GM23338 (cell line): ENCODE data around the gene L3MBTL4. TPM values are rescaled to one million over a fixed set of nuclear protein-coding genes. Genes with fewer than 3 reads are reported as not detected.

ENCODE experiments used
- ATAC-seq: fragments of 200-7000 bp; cut with Tn5 transposase; 3 replicates; pipeline ENCODE4 v1.9.1; 2020
- DNase-seq: peaks from one replicate; pipeline ENCODE4 v3.0.0-alpha.2; 2015; ENCODE audit warnings: low spot score
- H2AFZ ChIP-seq: fragments of 200-600 bp; sonication (generic); 2 replicates; pipeline ENCODE4 v1.8.0; 2016; ENCODE audit warnings: antibody characterized with exemption, mild to moderate bottlenecking, moderate library complexity
- H3F3A ChIP-seq: fragments of 200-600 bp; sonication (generic); replicated peaks from 2 replicates; pipeline ENCODE4 v1.8.0; 2017; ENCODE audit warnings: antibody characterized with exemption, mixed run types, low read depth
- H3K27ac ChIP-seq: fragments of 200-600 bp; sonication (generic); 2 replicates; pipeline ENCODE4 v1.6.1; 2016; ENCODE audit warnings: low read depth
- H3K27me3 ChIP-seq: fragments of 200-600 bp; sonication (generic); 2 replicates; pipeline ENCODE4 v1.8.0; 2016; ENCODE audit warnings: mild to moderate bottlenecking, mixed run types, moderate library complexity; ENCODE audit not compliant: insufficient read depth
- H3K36me3 ChIP-seq: fragments of 200-600 bp; sonication (generic); 2 replicates; pipeline ENCODE4 v1.8.0; 2016; ENCODE audit warnings: mild to moderate bottlenecking; ENCODE audit not compliant: insufficient read depth
- H3K4me1 ChIP-seq: fragments of 200-600 bp; sonication (generic); 2 replicates; pipeline ENCODE4 v1.8.0; 2016; ENCODE audit warnings: mild to moderate bottlenecking, moderate library complexity; ENCODE audit not compliant: insufficient read depth
- H3K4me2 ChIP-seq: fragments of 200-600 bp; sonication (generic); 2 replicates; pipeline ENCODE4 v1.7.1; 2017; ENCODE audit warnings: mixed run types
- H3K4me3 ChIP-seq: fragments of 200-600 bp; sonication (generic); 2 replicates; pipeline ENCODE4 v1.6.1; 2016; ENCODE audit warnings: mixed run types
- H3K79me2 ChIP-seq: fragments of 200-600 bp; sonication (generic); replicated peaks from 2 replicates; pipeline ENCODE4 v1.8.0; 2017; ENCODE audit warnings: mild to moderate bottlenecking; ENCODE audit not compliant: insufficient read depth
- H3K9me2 ChIP-seq: fragments of 200-600 bp; sonication (generic); 2 replicates; pipeline ENCODE4 v1.8.0; 2017; ENCODE audit not compliant: insufficient read depth
- H4K20me1 ChIP-seq: fragments of 200-600 bp; sonication (generic); replicated peaks from 2 replicates; pipeline ENCODE4 v1.8.0; 2017; ENCODE audit warnings: mild to moderate bottlenecking; ENCODE audit not compliant: insufficient read depth
- H3K27ac Mint-ChIP-seq: 2 replicates; pipeline ENCODE4 v1.8.0; 2020; ENCODE audit warnings: inconsistent platforms, mild to moderate bottlenecking, moderate library complexity, mixed read lengths
- H3K27me3 Mint-ChIP-seq: 3 replicates; pipeline ENCODE4 v1.8.0; 2022; ENCODE audit warnings: low read depth, mild to moderate bottlenecking, moderate library complexity, mixed read lengths, inconsistent platforms; ENCODE audit not compliant: insufficient read depth, poor library complexity
- H3K36me3 Mint-ChIP-seq: 3 replicates; pipeline ENCODE4 v1.8.0; 2021; ENCODE audit warnings: low read depth, mild to moderate bottlenecking, inconsistent platforms, moderate library complexity, mixed read lengths
- H3K4me1 Mint-ChIP-seq: 3 replicates; pipeline ENCODE4 v1.8.0; 2020; ENCODE audit warnings: mild to moderate bottlenecking, inconsistent platforms, mixed read lengths
- H3K4me3 Mint-ChIP-seq: 3 replicates; pipeline ENCODE4 v1.8.0; 2021; ENCODE audit warnings: moderate library complexity, mild to moderate bottlenecking, inconsistent platforms, mixed read lengths
- H3K9me3 Mint-ChIP-seq: 3 replicates; pipeline ENCODE4 v1.8.0; 2020; ENCODE audit warnings: moderate library complexity, mild to moderate bottlenecking, inconsistent platforms, mixed read lengths
- CREB1 ChIP-seq: fragments of 250-450 bp; sonication (Bioruptor Pico); IDR thresholded peaks from 2 replicates; pipeline ENCODE4 v1.5.0; 2020; ENCODE audit warnings: low read depth, mild to moderate bottlenecking, moderate library complexity
- ETS1 ChIP-seq: IDR thresholded peaks from 2 replicates; pipeline ENCODE4 v1.6.1; 2016; ENCODE audit warnings: antibody characterized with exemption
- ZNF462 ChIP-seq: fragments of 250-450 bp; sonication (Bioruptor Pico); IDR thresholded peaks from 2 replicates; pipeline ENCODE4 v1.5.0; 2020; ENCODE audit warnings: mild to moderate bottlenecking, moderate library complexity
- polyA plus RNA-seq: library from polyadenylated mRNA; unstranded; fragments of >200 nt; fragmentation: Nextera tagmentation; extraction: Ambion mirVana; gene quantifications from 2 replicates; pipeline ENCODE4 v1.2.1, GENCODE V29; 2016
- total RNA-seq: library from RNA; depleted of rRNA; stranded (reverse); fragments of >200 nt; shearing (Covaris generic); gene quantifications from 2 replicates; pipeline ENCODE4 v1.2.3, GENCODE V29; 2014

The L3MBTL4 gene
- total and polyA plus RNA-seq, 2 experiments from 2014 or later: 0.48 to 2.8 TPM

DNA sequence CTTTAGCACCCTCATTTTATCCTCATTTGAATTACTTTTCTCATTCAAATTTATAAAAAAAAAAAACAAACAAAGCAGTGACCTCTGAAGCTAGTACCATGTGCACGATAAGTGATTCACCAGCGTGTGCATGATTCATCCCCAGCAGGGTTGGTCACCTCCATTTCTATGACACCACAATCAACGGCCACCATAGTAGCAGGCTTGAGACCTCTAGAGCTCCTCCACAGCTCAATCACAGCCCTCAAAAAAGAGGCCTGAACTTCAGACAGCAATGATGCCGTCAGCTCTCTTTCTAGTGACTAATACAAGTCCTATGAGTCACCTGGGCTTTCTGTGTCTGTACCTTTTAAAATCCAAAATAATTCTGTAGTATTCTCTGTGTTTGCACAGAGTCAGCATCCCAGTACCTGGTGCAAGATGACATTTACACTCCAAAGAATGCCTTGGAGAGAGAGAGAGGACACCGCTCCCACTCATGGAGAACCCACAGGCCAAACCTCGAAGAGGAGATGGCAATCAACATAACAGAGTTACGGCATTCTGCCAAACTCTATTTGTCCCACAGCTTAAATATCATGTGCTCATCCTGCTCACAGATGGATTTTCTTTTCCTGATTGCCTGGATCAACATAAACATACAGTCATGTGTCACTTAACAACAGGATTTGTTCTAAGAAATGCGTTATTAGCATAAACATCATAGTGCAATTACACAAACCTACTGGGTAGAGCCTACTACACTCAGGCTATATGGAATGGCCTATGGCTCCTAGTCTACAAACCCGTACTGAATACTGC, 58.7 kb downstream of the L3MBTL4 start:
- no peak overlapping the region for H3K27ac Mint-ChIP-seq
- no peaks in the 10 kb centered on the region for H3K36me3 ChIP-seq
- no peak overlapping the region for H3K4me3 Mint-ChIP-seq
- H3K9me3 Mint-ChIP-seq: no peaks in the 10 kb centered on the region; the same call in 2 of the 3 replicates
- no peaks in the 10 kb centered on the region for H3K27me3 ChIP-seq
- no peaks in the 10 kb centered on the region for H3K36me3 Mint-ChIP-seq
- no peaks in the 10 kb centered on the region for H3K79me2 ChIP-seq
- H3K27ac ChIP-seq: no peak overlapping the region
- TF ChIP-seq CREB1 (CRISPR knock-in tag) (no peak), ZNF462 (CRISPR knock-in tag) (no peak)
- H3K4me2 ChIP-seq: no peak overlapping the region
- DNase-seq (no peak), ATAC-seq (no peak)
- no peak overlapping the region for H2AFZ ChIP-seq
- peaks cover 27% of the 10 kb centered on the region for H3K4me1 Mint-ChIP-seq
- peaks cover 18% of the 10 kb centered on the region for H3K4me1 ChIP-seq
- H4K20me1 ChIP-seq: no peaks in the 10 kb centered on the region
- no peak overlapping the region for H3K4me3 ChIP-seq
- peaks cover 2% of the 10 kb centered on the region for H3K27me3 Mint-ChIP-seq
- 0 out of 2 replicates have a peak, but pooled peaks cover 4% of the 10 kb centered on the region for H3K9me2 ChIP-seq
- H3F3A ChIP-seq: no peaks in the 10 kb centered on the region

GRCh38 chr18:6352275-6352674, 62.4 kb downstream of the L3MBTL4 start:
- ATAC-seq (no peak), DNase-seq (no peak)
- H3K4me3 Mint-ChIP-seq: no peak overlapping the region
- H3K27ac Mint-ChIP-seq: no peak overlapping the region
- no peaks in the 10 kb centered on the region for H3K36me3 Mint-ChIP-seq
- TF ChIP-seq ETS1: no peak
- TF ChIP-seq ZNF462 (CRISPR knock-in tag): no peak
- Histone ChIP-seq H3K4me1 (peaks cover 3% of the 10 kb centered on the region), H3K4me2 (no peak overlapping the region), H3K36me3 (no peaks in the 10 kb centered on the region), H3K4me3 (no peak overlapping the region), H3K27me3 (no peaks in the 10 kb centered on the region), H3K9me2 (no peaks in the 10 kb centered on the region), H3K79me2 (no peaks in the 10 kb centered on the region), H4K20me1 (no peaks in the 10 kb centered on the region), H3F3A (no peaks in the 10 kb centered on the region), H2AFZ (no peak overlapping the region), H3K27ac (no peak overlapping the region)
- no peaks in the 10 kb centered on the region; the same call in 2 of the 3 replicates for H3K9me3 Mint-ChIP-seq
- H3K27me3 Mint-ChIP-seq: peaks cover under 1% of the 10 kb centered on the region
- peaks cover 12% of the 10 kb centered on the region; the same call in 2 of the 3 replicates for H3K4me1 Mint-ChIP-seq
